HCT116 (cell line): ENCODE results near the gene ZCCHC13. TPM values are rescaled to one million over a fixed set of nuclear protein-coding genes. Genes with fewer than 3 reads are reported as not detected.

Experiments
- ATAC-seq: fragments of 200-7000 bp; cut with Tn5 transposase; 2 replicates; pipeline ENCODE4 v1.9.1; 2020; ENCODE audit warnings: mild to moderate bottlenecking, moderate library complexity
- BruUV-seq: library from RNA; stranded (reverse); fragments of 400-500 nt; replicated peaks from 2 replicates; lab custom pipeline; 2021; lab: Mats Ljungman, UMichigan
- CTCF ChIA-PET: fragments of 300-600 bp; sonication (Branson Sonifier 250); formaldehyde crosslinking; loops from one replicate; lab custom pipeline; 2021; ENCODE audit warnings: antibody characterized with exemption; lab: Charles Lee
- POLR2A ChIA-PET: fragments of 300-600, 350-600 bp; sonication (Branson Sonifier 250); formaldehyde crosslinking; loops from one replicate; lab custom pipeline; 2021; ENCODE audit warnings: antibody characterized with exemption; lab: Charles Lee
- RAD21 ChIA-PET, 2 experiments: fragments of 300-600 bp; sonication (Branson Sonifier 250); formaldehyde crosslinking; loops; one replicate each; lab custom pipeline; 2023; ENCODE audit warnings: low total read pairs in 2 of 2; ENCODE audit not compliant: uncharacterized antibody in 2 of 2, unreplicated experiment in 2 of 2, low non-redundant PET in 1 of 2; lab: Charles Lee
- DNase-seq: peaks from one replicate; pipeline ENCODE4 v3.0.0-alpha.2; 2010; ENCODE audit warnings: low read depth, low spot score
- H2AFZ ChIP-seq: fragments of 200-600 bp; shearing (Covaris generic), sonication (generic); 2 replicates; pipeline ENCODE4 v1.6.1; 2017; ENCODE audit warnings: low read depth, mixed run types, mixed read lengths, antibody characterized with exemption, low read length; ENCODE audit not compliant: poor library complexity, severe bottlenecking
- H3K27ac ChIP-seq: 2 replicates; pipeline ENCODE4 v1.5.1; 2012; ENCODE audit warnings: low read depth, low read length
- H3K27me3 ChIP-seq: fragments of 200-600 bp; sonication (generic); 2 replicates; pipeline ENCODE4 v1.6.1; 2016; ENCODE audit warnings: mixed run types, low read length, mixed read lengths; ENCODE audit not compliant: insufficient read depth
- H3K36me3 ChIP-seq, 2 experiments: fragments of 200-500 bp in 1 of 2; fragments of 200-600 bp in 1 of 2; sonication (Bioruptor generic) in 1 of 2; sonication (generic) in 1 of 2; 2 replicates each; pipeline versions ENCODE4 v1.5.1 to v1.6.1; 2014 to 2016; ENCODE audit warnings: low read length in 2 of 2, inconsistent platforms in 1 of 2, mixed read lengths in 1 of 2, mixed run types in 1 of 2; ENCODE audit not compliant: insufficient read depth in 2 of 2, control insufficient read depth in 1 of 2
- H3K4me1 ChIP-seq, 2 experiments: fragments of 200-600 bp in 1 of 2; sonication (generic) in 1 of 2; 2 replicates each; pipeline versions ENCODE4 v1.5.1 to v1.6.1; 2012 to 2017; ENCODE audit warnings: low read length in 2 of 2, inconsistent platforms in 1 of 2, mild to moderate bottlenecking in 1 of 2, mixed read lengths in 1 of 2, mixed run types in 1 of 2, moderate library complexity in 1 of 2; ENCODE audit not compliant: insufficient read depth in 2 of 2, control insufficient read depth in 1 of 2
- H3K4me2 ChIP-seq: fragments of 200-600 bp; sonication (generic); 2 replicates; pipeline ENCODE4 v1.6.1; 2017; ENCODE audit warnings: mixed run types, low read length, mixed read lengths
- H3K4me3 ChIP-seq, 2 experiments: fragments of 200-600 bp in 1 of 2; sonication (generic) in 1 of 2; replicated peaks in 1 of 2; 2 replicates each; pipeline ENCODE4 v1.5.1; 2011 to 2016; ENCODE audit warnings: low read length in 2 of 2, control low read depth in 1 of 2, low read depth in 1 of 2, mild to moderate bottlenecking in 1 of 2, mixed read lengths in 1 of 2, mixed run types in 1 of 2
- H3K79me2 ChIP-seq: fragments of 200-600 bp; sonication (generic); 2 replicates; pipeline ENCODE4 v1.6.1; 2017; ENCODE audit warnings: mild to moderate bottlenecking, mixed run types, low read length, moderate library complexity, mixed read lengths; ENCODE audit not compliant: insufficient read depth
- H3K9ac ChIP-seq: fragments of 200-600 bp; sonication (generic); 2 replicates; pipeline ENCODE4 v1.6.1; 2016; ENCODE audit warnings: low read length, mixed read lengths
- H3K9me2 ChIP-seq: fragments of 200-600 bp; sonication (generic), shearing (Covaris generic); 2 replicates; pipeline ENCODE4 v1.6.1; 2017; ENCODE audit warnings: mixed run types, mild to moderate bottlenecking, moderate library complexity; ENCODE audit not compliant: insufficient read depth
- H3K9me3 ChIP-seq, 2 experiments: fragments of 200-500 bp in 1 of 2; fragments of 200-600 bp in 1 of 2; sonication (Bioruptor generic) in 1 of 2; sonication (generic) in 1 of 2; 2 replicates each; pipeline ENCODE4 v1.6.1; 2014 to 2017; ENCODE audit warnings: low read length in 2 of 2, mixed read lengths in 2 of 2, inconsistent platforms in 1 of 2, low read depth in 1 of 2, mild to moderate bottlenecking in 1 of 2, mixed run types in 1 of 2, moderate library complexity in 1 of 2; ENCODE audit not compliant: control insufficient read depth in 1 of 2, insufficient read depth in 1 of 2
- H4K20me1 ChIP-seq: fragments of 200-600 bp; sonication (generic), shearing (Covaris generic); 2 replicates; pipeline ENCODE4 v1.6.1; 2017; ENCODE audit warnings: mixed run types, mild to moderate bottlenecking, moderate library complexity; ENCODE audit not compliant: insufficient read depth
- CEBPB ChIP-seq: IDR thresholded peaks from 2 replicates; pipeline ENCODE4 v1.6.1; 2012; ENCODE audit warnings: low read depth
- EGR1 ChIP-seq: IDR thresholded peaks from 2 replicates; pipeline ENCODE4 v1.6.1; 2012; ENCODE audit warnings: low read depth
- EZH2 ChIP-seq: fragments of 200-600 bp; sonication (generic); IDR thresholded peaks from 2 replicates; pipeline ENCODE4 v1.6.1; 2017; ENCODE audit warnings: antibody characterized with exemption, mixed run types
- FOSL1 ChIP-seq: IDR thresholded peaks from 2 replicates; pipeline ENCODE4 v1.6.1; 2012; ENCODE audit warnings: low read depth
- POLR2AphosphoS5 ChIP-seq: IDR thresholded peaks from 2 replicates; pipeline ENCODE4 v1.6.1; 2011; ENCODE audit warnings: mild to moderate bottlenecking, low read depth, low read length, moderate library complexity
- SIN3A ChIP-seq: IDR thresholded peaks from 2 replicates; pipeline ENCODE4 v1.6.1; 2012; ENCODE audit warnings: low read depth
- TCF7L2 ChIP-seq: IDR thresholded peaks from 2 replicates; pipeline ENCODE4 v1.7.0; 2011; ENCODE audit warnings: borderline replicate concordance, inconsistent platforms; ENCODE audit not compliant: insufficient read depth, insufficient read length; ENCODE audit errors: extremely low read depth
- YY1 ChIP-seq: IDR thresholded peaks from 2 replicates; pipeline ENCODE4 v1.6.1; 2011; ENCODE audit warnings: low read length, low read depth, moderate library complexity, mild to moderate bottlenecking; ENCODE audit not compliant: insufficient replicate concordance; ENCODE audit errors: extremely low read depth
- intact Hi-C: fragments of 100-400 bp; cut with micrococcal nuclease; formaldehyde crosslinking; loops from 2 replicates; pipeline ENCODE4 v1.10.0; 2022
- total RNA-seq: library from RNA; stranded (reverse); gene quantifications from one replicate; pipeline ENCODE4 v1.2.1, GENCODE V29; 2021; ENCODE audit not compliant: unreplicated experiment
- TF ChIP-seq, protein P1 (sequence below), 3 experiments: fragments of 200-600 bp in 1 of 3; sonication (generic) in 1 of 3; IDR thresholded peaks in 2 of 3; conservative IDR thresholded peaks in 1 of 3; 2 replicates each; pipeline ENCODE4 v1.5.1; 2012 to 2017; ENCODE audit warnings: low read depth in 2 of 3, low read length in 2 of 3, antibody characterized with exemption in 1 of 3, borderline replicate concordance in 1 of 3, control low read depth in 1 of 3, mild to moderate bottlenecking in 1 of 3, mixed read lengths in 1 of 3, mixed run types in 1 of 3, moderate library complexity in 1 of 3; ENCODE audit not compliant: insufficient read depth in 1 of 3
- TF ChIP-seq, protein P2 (sequence below): IDR thresholded peaks from 2 replicates; pipeline ENCODE4 v1.6.1; 2011; ENCODE audit warnings: mild to moderate bottlenecking, low read length, moderate library complexity; ENCODE audit not compliant: insufficient replicate concordance; ENCODE audit errors: extremely low read depth
- TF ChIP-seq, protein P3 (sequence below): IDR thresholded peaks from 2 replicates; pipeline ENCODE4 v1.6.1; 2012; ENCODE audit warnings: low read depth

ZCCHC13 gene
- total RNA-seq, 1 experiment from 2014 or later, result not detected

DNA sequence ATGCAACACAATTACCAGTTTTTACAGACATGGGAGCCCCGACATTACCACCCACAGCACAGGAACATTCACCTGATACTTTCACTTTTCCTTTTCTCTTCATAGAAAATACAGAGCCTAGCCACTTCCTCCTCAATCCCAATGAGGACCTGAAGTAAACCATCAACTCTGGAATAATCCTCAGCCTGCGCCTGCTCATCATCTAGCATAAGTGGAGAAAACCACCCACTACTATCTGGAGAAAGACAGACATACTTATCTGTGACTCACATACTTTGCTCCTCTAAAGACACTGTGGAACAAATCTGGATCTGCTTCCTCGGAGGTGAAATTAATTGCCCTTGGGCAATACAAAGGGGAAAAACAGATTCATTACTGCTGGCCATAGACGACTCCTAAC lies 47.8 kb downstream of the ZCCHC13 start:
- ATAC-seq (no peak), DNase-seq (no peak)
- no peaks in the 10 kb centered on the region for H4K20me1 ChIP-seq
- no peaks in the 10 kb centered on the region for H3K9me2 ChIP-seq
- no peak overlapping the region for H3K4me2 ChIP-seq
- H3K27ac ChIP-seq, result no peak overlapping the region
- ChIA-PET POLR2A (no interaction called here), CTCF (no interaction called here), RAD21 (no interaction called here)
- no TSS peak for BruUV-seq
- no peaks in the 10 kb centered on the region for H3K9me3 ChIP-seq
- H3K4me1 ChIP-seq, result peaks cover 0 to 9% of the 10 kb centered on the region in 2 experiments; a peak in 1 of 4 replicates
- no peak overlapping the region for H3K9ac ChIP-seq
- intact Hi-C loops, result no loop called here
- no peak for TF ChIP-seq FOSL1
- no peak for TF ChIP-seq CEBPB
- TF ChIP-seq EGR1, result no peak
- TF ChIP-seq EZH2, result no peak
- no peak for TF ChIP-seq YY1
- TF ChIP-seq, protein P1, sequence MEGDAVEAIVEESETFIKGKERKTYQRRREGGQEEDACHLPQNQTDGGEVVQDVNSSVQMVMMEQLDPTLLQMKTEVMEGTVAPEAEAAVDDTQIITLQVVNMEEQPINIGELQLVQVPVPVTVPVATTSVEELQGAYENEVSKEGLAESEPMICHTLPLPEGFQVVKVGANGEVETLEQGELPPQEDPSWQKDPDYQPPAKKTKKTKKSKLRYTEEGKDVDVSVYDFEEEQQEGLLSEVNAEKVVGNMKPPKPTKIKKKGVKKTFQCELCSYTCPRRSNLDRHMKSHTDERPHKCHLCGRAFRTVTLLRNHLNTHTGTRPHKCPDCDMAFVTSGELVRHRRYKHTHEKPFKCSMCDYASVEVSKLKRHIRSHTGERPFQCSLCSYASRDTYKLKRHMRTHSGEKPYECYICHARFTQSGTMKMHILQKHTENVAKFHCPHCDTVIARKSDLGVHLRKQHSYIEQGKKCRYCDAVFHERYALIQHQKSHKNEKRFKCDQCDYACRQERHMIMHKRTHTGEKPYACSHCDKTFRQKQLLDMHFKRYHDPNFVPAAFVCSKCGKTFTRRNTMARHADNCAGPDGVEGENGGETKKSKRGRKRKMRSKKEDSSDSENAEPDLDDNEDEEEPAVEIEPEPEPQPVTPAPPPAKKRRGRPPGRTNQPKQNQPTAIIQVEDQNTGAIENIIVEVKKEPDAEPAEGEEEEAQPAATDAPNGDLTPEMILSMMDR (IDR thresholded peaks at IDR 0.05 in 2 of 3, conservative IDR thresholded peaks at IDR 0.05 in 1 of 3; ENCODE audit: borderline replicate concordance in 1 of 3, insufficient read depth in 1 of 3, low read depth in 2 of 3, low read length in 2 of 3), result no peak
- H2AFZ ChIP-seq, result no peak overlapping the region
- H3K79me2 ChIP-seq, result no peaks in the 10 kb centered on the region
- no peaks in the 10 kb centered on the region for H3K36me3 ChIP-seq
- no peak overlapping the region for H3K4me3 ChIP-seq
- no peaks in the 10 kb centered on the region for H3K27me3 ChIP-seq

DNA sequence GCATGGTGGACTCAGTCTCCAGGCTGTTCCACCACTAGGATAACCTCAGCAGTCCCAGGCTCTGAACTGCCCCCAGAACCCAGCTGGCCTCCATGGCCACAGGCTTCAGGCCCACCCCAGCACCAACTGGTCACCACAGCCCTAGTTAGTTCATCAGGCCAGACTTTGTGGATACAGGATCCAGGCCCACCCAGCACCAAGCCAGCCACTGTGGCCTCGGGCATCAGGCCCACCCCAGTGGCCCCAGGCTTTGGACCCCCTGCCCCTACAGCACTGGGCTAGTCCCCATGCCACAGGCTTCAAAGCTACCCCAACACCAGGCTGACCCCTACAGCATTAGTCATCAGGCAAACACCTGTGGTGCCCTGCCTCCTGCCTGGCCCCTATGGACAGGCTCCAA lies 50.0 kb downstream of the ZCCHC13 start:
- no peaks in the 10 kb centered on the region for H3K27me3 ChIP-seq
- BruUV-seq, result no TSS peak
- intact Hi-C loops, result no loop called here
- ATAC-seq, result no peak
- H3K4me2 ChIP-seq, result no peak overlapping the region
- H3K9me3 ChIP-seq, result no peaks in the 10 kb centered on the region
- ChIA-PET POLR2A (no interaction called here), RAD21 (no interaction called here), CTCF (no interaction called here)
- H3K9me2 ChIP-seq, result no peaks in the 10 kb centered on the region
- no peaks in the 10 kb centered on the region for H4K20me1 ChIP-seq
- no peaks in the 10 kb centered on the region for H3K36me3 ChIP-seq
- DNase-seq, result no peak
- H3K4me3 ChIP-seq, result no peak overlapping the region
- no peak overlapping the region for H3K27ac ChIP-seq
- no peaks in the 10 kb centered on the region for H3K79me2 ChIP-seq
- H3K4me1 ChIP-seq, result peaks cover 0 to 9% of the 10 kb centered on the region in 2 experiments; a peak in 1 of 4 replicates
- no peak overlapping the region for H3K9ac ChIP-seq
- H2AFZ ChIP-seq, result no peak overlapping the region
- TF ChIP-seq, protein P2, sequence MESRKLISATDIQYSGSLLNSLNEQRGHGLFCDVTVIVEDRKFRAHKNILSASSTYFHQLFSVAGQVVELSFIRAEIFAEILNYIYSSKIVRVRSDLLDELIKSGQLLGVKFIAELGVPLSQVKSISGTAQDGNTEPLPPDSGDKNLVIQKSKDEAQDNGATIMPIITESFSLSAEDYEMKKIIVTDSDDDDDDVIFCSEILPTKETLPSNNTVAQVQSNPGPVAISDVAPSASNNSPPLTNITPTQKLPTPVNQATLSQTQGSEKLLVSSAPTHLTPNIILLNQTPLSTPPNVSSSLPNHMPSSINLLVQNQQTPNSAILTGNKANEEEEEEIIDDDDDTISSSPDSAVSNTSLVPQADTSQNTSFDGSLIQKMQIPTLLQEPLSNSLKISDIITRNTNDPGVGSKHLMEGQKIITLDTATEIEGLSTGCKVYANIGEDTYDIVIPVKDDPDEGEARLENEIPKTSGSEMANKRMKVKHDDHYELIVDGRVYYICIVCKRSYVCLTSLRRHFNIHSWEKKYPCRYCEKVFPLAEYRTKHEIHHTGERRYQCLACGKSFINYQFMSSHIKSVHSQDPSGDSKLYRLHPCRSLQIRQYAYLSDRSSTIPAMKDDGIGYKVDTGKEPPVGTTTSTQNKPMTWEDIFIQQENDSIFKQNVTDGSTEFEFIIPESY, result no peak
- TF ChIP-seq TCF7L2 (no peak), POLR2AphosphoS5 (no peak), YY1 (no peak), SIN3A (no peak)
- TF ChIP-seq, protein P3, sequence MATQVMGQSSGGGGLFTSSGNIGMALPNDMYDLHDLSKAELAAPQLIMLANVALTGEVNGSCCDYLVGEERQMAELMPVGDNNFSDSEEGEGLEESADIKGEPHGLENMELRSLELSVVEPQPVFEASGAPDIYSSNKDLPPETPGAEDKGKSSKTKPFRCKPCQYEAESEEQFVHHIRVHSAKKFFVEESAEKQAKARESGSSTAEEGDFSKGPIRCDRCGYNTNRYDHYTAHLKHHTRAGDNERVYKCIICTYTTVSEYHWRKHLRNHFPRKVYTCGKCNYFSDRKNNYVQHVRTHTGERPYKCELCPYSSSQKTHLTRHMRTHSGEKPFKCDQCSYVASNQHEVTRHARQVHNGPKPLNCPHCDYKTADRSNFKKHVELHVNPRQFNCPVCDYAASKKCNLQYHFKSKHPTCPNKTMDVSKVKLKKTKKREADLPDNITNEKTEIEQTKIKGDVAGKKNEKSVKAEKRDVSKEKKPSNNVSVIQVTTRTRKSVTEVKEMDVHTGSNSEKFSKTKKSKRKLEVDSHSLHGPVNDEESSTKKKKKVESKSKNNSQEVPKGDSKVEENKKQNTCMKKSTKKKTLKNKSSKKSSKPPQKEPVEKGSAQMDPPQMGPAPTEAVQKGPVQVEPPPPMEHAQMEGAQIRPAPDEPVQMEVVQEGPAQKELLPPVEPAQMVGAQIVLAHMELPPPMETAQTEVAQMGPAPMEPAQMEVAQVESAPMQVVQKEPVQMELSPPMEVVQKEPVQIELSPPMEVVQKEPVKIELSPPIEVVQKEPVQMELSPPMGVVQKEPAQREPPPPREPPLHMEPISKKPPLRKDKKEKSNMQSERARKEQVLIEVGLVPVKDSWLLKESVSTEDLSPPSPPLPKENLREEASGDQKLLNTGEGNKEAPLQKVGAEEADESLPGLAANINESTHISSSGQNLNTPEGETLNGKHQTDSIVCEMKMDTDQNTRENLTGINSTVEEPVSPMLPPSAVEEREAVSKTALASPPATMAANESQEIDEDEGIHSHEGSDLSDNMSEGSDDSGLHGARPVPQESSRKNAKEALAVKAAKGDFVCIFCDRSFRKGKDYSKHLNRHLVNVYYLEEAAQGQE, result no peak
